Endothelial cell of umbilical vein (primary cell): ENCODE measurements around the gene CNTN2. TPM values are rescaled to one million over a fixed set of nuclear protein-coding genes. Genes with fewer than 3 reads are reported as not detected.

Experiments used
- BruUV-seq: library from RNA; stranded (reverse); fragments of 400-500 nt; replicated peaks from 2 replicates; lab custom pipeline; 2021; lab: Mats Ljungman, UMichigan
- CTCF ChIA-PET: fragments of 300-600, 350-600 bp; sonication (Branson Sonifier 250); formaldehyde crosslinking; loops from one replicate; lab custom pipeline; 2021; ENCODE audit warnings: antibody characterized with exemption, inconsistent platforms; lab: Charles Lee
- POLR2A ChIA-PET: fragments of 300-600, 350-600 bp; sonication (Branson Sonifier 250); formaldehyde crosslinking; loops from one replicate; lab custom pipeline; 2021; ENCODE audit warnings: antibody characterized with exemption, inconsistent platforms; lab: Charles Lee
- DNase-seq: peaks from one replicate; pipeline ENCODE4 v3.0.0-alpha.2; 2011; ENCODE audit warnings: low read depth, low spot score
- FAIRE-seq: peaks from 2 replicates; lab custom pipeline; 2011; peaks lifted over from hg19 to GRCh38; lab: Jason Lieb, UNC
- H2AFZ ChIP-seq: 2 replicates; pipeline ENCODE4 v1.6.0; 2012; ENCODE audit warnings: low read depth, low read length, control low read depth, inconsistent platforms
- H3K27ac ChIP-seq: 2 replicates; pipeline ENCODE4 v1.5.1; 2011; ENCODE audit warnings: low read depth, mild to moderate bottlenecking, control low read depth, low read length, moderate library complexity; ENCODE audit not compliant: insufficient read depth
- H3K27me3 ChIP-seq, 2 experiments: 2 replicates each; pipeline versions ENCODE4 v1.6.0 to v1.6.1; 2011; ENCODE audit warnings: low read length in 2 of 2, mixed read lengths in 1 of 2; ENCODE audit not compliant: control insufficient read depth in 2 of 2, insufficient read depth in 2 of 2
- H3K36me3 ChIP-seq, 2 experiments: 2 replicates in 1 of 2; 3 replicates in 1 of 2; pipeline ENCODE4 v1.5.1; 2011; ENCODE audit warnings: low read length in 2 of 2, mild to moderate bottlenecking in 1 of 2, moderate library complexity in 1 of 2; ENCODE audit not compliant: control insufficient read depth in 2 of 2, insufficient read depth in 2 of 2; ENCODE audit errors: extremely low read depth in 1 of 2
- H3K4me1 ChIP-seq: 3 replicates; pipeline ENCODE4 v1.5.1; 2011; ENCODE audit warnings: mild to moderate bottlenecking, low read length; ENCODE audit not compliant: control insufficient read depth, insufficient read depth; ENCODE audit errors: extremely low read depth
- H3K4me2 ChIP-seq: 2 replicates; pipeline ENCODE4 v1.6.1; 2011; ENCODE audit warnings: low read length, control low read depth, mixed read lengths; ENCODE audit not compliant: insufficient read depth
- H3K4me3 ChIP-seq, 3 experiments: fragments of 200-600 bp in 1 of 3; sonication (generic), shearing (Covaris generic) in 1 of 3; replicated peaks in 1 of 3; 2 replicates each; pipeline ENCODE4 v1.5.1; 2011 to 2016; ENCODE audit warnings: control low read depth in 3 of 3, low read length in 3 of 3, mild to moderate bottlenecking in 2 of 3, inconsistent platforms in 1 of 3, low read depth in 1 of 3, moderate library complexity in 1 of 3; ENCODE audit not compliant: insufficient read depth in 1 of 3
- H3K79me2 ChIP-seq: 2 replicates; pipeline ENCODE4 v1.6.0; 2012; ENCODE audit warnings: low read length, inconsistent platforms; ENCODE audit not compliant: control insufficient read depth, insufficient read depth
- H3K9ac ChIP-seq: replicated peaks from 2 replicates; pipeline ENCODE3; 2011; ENCODE audit warnings: low read length, control low read depth; ENCODE audit not compliant: insufficient read depth; ENCODE audit errors: extremely low read depth
- H3K9me1 ChIP-seq: replicated peaks from 3 replicates; pipeline ENCODE4 v1.6.0; 2011; ENCODE audit warnings: mild to moderate bottlenecking, low read length; ENCODE audit not compliant: control insufficient read depth, insufficient read depth; ENCODE audit errors: extremely low read depth
- H3K9me3 ChIP-seq: replicated peaks from 2 replicates; pipeline ENCODE4 v1.5.1; 2012; ENCODE audit warnings: low read length, inconsistent platforms; ENCODE audit not compliant: control insufficient read depth, insufficient read depth
- H4K20me1 ChIP-seq: replicated peaks from 2 replicates; pipeline ENCODE3; 2011; ENCODE audit warnings: mild to moderate bottlenecking, low read length; ENCODE audit not compliant: control insufficient read depth, insufficient read depth; ENCODE audit errors: extremely low read depth
- FOS ChIP-seq: IDR thresholded peaks from 2 replicates; pipeline ENCODE4 v1.6.1; 2011; ENCODE audit warnings: mild to moderate bottlenecking, low read length, moderate library complexity, borderline replicate concordance; ENCODE audit not compliant: insufficient read depth
- GATA2 ChIP-seq: IDR thresholded peaks from 2 replicates; pipeline ENCODE4 v1.7.0; 2011; ENCODE audit warnings: low read depth, mild to moderate bottlenecking, moderate library complexity, mixed read lengths, low read length; ENCODE audit not compliant: insufficient read length, insufficient read depth
- JUN ChIP-seq: IDR thresholded peaks from 2 replicates; pipeline ENCODE4 v1.6.1; 2011; ENCODE audit warnings: borderline replicate concordance, low read depth; ENCODE audit not compliant: insufficient read length, insufficient read depth
- POLR2A ChIP-seq: IDR thresholded peaks from 2 replicates; pipeline ENCODE4 v1.6.1; 2012; ENCODE audit warnings: low read depth, mild to moderate bottlenecking, control low read depth, low read length
- POLR2AphosphoS5 ChIP-seq: IDR thresholded peaks from 2 replicates; pipeline ENCODE4 v1.6.1; 2012; ENCODE audit warnings: low read depth, mild to moderate bottlenecking, control low read depth, low read length, moderate library complexity; ENCODE audit not compliant: insufficient read depth
- dilution Hi-C: fragments of 300-500 bp; cut with MboI; formaldehyde crosslinking; loops from one replicate; pipeline ENCODE4 v1.15.0; 2019; ENCODE audit warnings: low sequenced_read_pairs; ENCODE audit not compliant: extremely low pct_ligation_motif_present
- intact Hi-C: fragments of 100-400 bp; cut with micrococcal nuclease; formaldehyde crosslinking; loops from one replicate; pipeline ENCODE4 v1.10.0; 2022
- polyA plus RNA-seq, 4 experiments: library from polyadenylated mRNA; depleted of rRNA in 3 of 4; stranded (reverse) in 3 of 4; unstranded in 1 of 4; fragments of >200 nt; gene quantifications; 2 replicates each; pipeline versions ENCODE4 v1.2.1 to v1.2.3, GENCODE V29; 2011 to 2012; ENCODE audit warnings: missing spikeins in 1 of 4
- total RNA-seq: library from RNA; stranded (reverse); gene quantifications from 2 replicates; pipeline ENCODE4 v1.2.3, GENCODE V29; 2021
- TF ChIP-seq, protein P1 (sequence below), 2 donors: IDR thresholded peaks; 1 replicate in 1 of 2; 2 replicates in 1 of 2; pipeline ENCODE4 v1.5.1; 2011; ENCODE audit warnings: low read length in 2 of 2, mild to moderate bottlenecking in 2 of 2, moderate library complexity in 2 of 2, control low read depth in 1 of 2, inconsistent platforms in 1 of 2, low read depth in 1 of 2; ENCODE audit not compliant: insufficient read depth in 1 of 2; ENCODE audit errors: extremely low read depth in 1 of 2

CNTN2 gene
- total and polyA plus RNA-seq, 2 donors (not counting 3 experiments of a cell fraction or from before 2014, with no cell fraction given), result not detected

DNA sequence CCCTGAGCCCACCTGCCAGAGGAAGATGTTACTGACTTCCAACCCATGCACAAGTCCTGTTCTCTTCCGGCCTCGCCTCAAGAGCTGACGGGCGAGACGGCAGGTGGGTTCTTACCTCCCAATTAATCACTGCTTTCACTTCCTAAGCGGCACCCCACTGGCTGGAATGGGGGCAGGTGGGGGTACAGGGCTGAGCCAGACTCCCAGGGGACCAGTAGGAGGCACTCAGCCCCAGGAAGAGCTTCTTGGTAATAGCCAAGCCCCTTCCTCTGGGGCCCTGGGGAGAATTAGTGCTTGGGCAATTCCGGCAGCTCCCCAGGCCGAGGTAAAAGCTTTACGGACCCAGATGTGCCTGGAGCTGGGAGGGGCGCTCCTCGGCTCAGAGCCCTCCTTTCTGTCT, 9.7 kb downstream of the CNTN2 start:
- BruUV-seq, result no TSS peak
- dilution Hi-C loops (no loop called here), intact Hi-C loops (no loop called here)
- no peaks in the 10 kb centered on the region for H3K9me1 ChIP-seq
- DNase-seq (no peak), FAIRE-seq (no peak)
- no peaks in the 10 kb centered on the region for H3K79me2 ChIP-seq
- no peaks in the 10 kb centered on the region for H3K27me3 ChIP-seq
- H3K4me3 ChIP-seq, result no peak overlapping the region
- CTCF ChIA-PET, result interaction anchor here (0.6 to 3.1 kb wide), 2 partner anchors 9 to 10 kb away, joined by 3 to 31 read pairs; no protein-coding TSS in a partner anchor
- POLR2A ChIA-PET, result no interaction called here
- H3K9ac ChIP-seq, result no peak overlapping the region
- H3K4me2 ChIP-seq, result no peak overlapping the region
- H4K20me1 ChIP-seq, result no peaks in the 10 kb centered on the region
- H3K4me1 ChIP-seq, result no peaks in the 10 kb centered on the region
- H2AFZ ChIP-seq, result no peak overlapping the region
- no peaks in the 10 kb centered on the region for H3K36me3 ChIP-seq
- H3K9me3 ChIP-seq, result no peaks in the 10 kb centered on the region
- TF ChIP-seq JUN (no peak), POLR2AphosphoS5 (no peak), GATA2 (no peak), FOS (no peak), POLR2A (no peak)
- TF ChIP-seq, protein P1, sequence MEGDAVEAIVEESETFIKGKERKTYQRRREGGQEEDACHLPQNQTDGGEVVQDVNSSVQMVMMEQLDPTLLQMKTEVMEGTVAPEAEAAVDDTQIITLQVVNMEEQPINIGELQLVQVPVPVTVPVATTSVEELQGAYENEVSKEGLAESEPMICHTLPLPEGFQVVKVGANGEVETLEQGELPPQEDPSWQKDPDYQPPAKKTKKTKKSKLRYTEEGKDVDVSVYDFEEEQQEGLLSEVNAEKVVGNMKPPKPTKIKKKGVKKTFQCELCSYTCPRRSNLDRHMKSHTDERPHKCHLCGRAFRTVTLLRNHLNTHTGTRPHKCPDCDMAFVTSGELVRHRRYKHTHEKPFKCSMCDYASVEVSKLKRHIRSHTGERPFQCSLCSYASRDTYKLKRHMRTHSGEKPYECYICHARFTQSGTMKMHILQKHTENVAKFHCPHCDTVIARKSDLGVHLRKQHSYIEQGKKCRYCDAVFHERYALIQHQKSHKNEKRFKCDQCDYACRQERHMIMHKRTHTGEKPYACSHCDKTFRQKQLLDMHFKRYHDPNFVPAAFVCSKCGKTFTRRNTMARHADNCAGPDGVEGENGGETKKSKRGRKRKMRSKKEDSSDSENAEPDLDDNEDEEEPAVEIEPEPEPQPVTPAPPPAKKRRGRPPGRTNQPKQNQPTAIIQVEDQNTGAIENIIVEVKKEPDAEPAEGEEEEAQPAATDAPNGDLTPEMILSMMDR (IDR thresholded peaks at IDR 0.05; ENCODE audit: extremely low read depth in 1 of 2, insufficient read depth in 1 of 2, low read depth in 1 of 2, low read length in 2 of 2), result no peak
- H3K27ac ChIP-seq, result no peak overlapping the region
